Measurements from ENCODE around the gene SCAF8.

DNA sequence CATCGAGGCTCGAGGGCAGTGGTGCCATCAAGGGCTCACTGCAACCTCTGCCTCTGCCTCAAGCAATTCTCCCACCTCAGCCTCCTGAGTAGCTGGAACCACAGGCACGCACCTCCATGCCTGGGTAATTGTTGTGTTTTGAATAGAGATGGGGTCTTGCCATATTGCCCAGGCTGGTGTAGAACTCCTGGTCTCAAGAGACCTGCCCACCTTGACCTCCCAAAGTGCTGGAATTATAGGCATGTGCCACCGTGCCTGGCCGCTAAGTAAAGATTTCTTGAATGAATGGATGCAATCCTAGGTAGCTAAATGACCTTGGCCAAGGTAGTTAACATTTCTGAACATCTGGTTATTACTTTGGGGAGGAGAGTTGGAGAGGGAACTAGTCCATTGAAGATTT, 7.4 kb downstream of the SCAF8 start:
- TF ChIP-seq POLR2A (IDR thresholded peaks at IDR 0.05; ENCODE audit: low read depth, low read length) (no peak), TAF1 (IDR thresholded peaks at IDR 0.05; ENCODE audit: low read depth, low read length) (no peak)
